ENCODE results near the gene LUC7L2. TPM values are rescaled to one million over a fixed set of nuclear protein-coding genes. Genes with fewer than 3 reads are reported as not detected.
"Not testable (repeated sequence)": the region's sequence is repeated elsewhere in the genome, so short reads cannot be mapped to it uniquely, and the experiment has no call there.

LUC7L2 gene
- total RNA-seq, 1 donor from 2014 or later: 74.6 TPM

- Histone ChIP-seq H3K36me3 (peaks cover 100% of the 10 kb centered on the region), H3K4me1 (no peaks in the 10 kb centered on the region), H3K27ac (no peak overlapping the region), H3K9me3 (no peaks in the 10 kb centered on the region), H3K27me3 (ENCODE audit: low read depth) (no peaks in the 10 kb centered on the region), H3K4me3 (no peak overlapping the region)
- no peak for ATAC-seq
- no peak for DNase-seq
- intact Hi-C loops (cut with DNase I): no loop called here
- no peak for TF ChIP-seq CTCF (IDR thresholded peaks at IDR 0.05)
These were observed 47.9 kb downstream of the LUC7L2 start for GRCh38 chr7:139407555-139407954.

- peaks cover 99% of the 10 kb centered on the region for H3K36me3 ChIP-seq
These were observed 55.2 kb downstream of the LUC7L2 start for GRCh38 chr7:139414743-139415402.

GRCh38 chr7:139416405-139416804, 56.7 kb downstream of the LUC7L2 start:
- H3K27ac ChIP-seq: no peak overlapping the region
- H3K36me3 ChIP-seq: peaks cover 98% of the 10 kb centered on the region
- H3K4me1 ChIP-seq: no peaks in the 10 kb centered on the region
- no peaks in the 10 kb centered on the region for H3K27me3 ChIP-seq (ENCODE audit: low read depth)
- ATAC-seq (no peak), DNase-seq (no peak)
- H3K4me3 ChIP-seq: no peak overlapping the region
- TF ChIP-seq CTCF (IDR thresholded peaks at IDR 0.05): no peak
- intact Hi-C loops (cut with DNase I): no loop called here
- H3K9me3 ChIP-seq: no peaks in the 10 kb centered on the region

More at GRCh38 chr7:139414743-139415402, 55.2 kb downstream of the LUC7L2 start:
- DNase-seq; H3K27me3 ChIP-seq (ENCODE audit: low read depth); intact Hi-C loops (cut with DNase I); H3K9me3 ChIP-seq; ATAC-seq; H3K4me3 ChIP-seq; H3K4me1 ChIP-seq; H3K27ac ChIP-seq: not testable (repeated sequence)

- peaks cover 98% of the 10 kb centered on the region for H3K36me3 ChIP-seq
- no peaks in the 10 kb centered on the region for H3K9me3 ChIP-seq
- H3K27me3 ChIP-seq (ENCODE audit: low read depth): no peaks in the 10 kb centered on the region
- TF ChIP-seq CTCF (IDR thresholded peaks at IDR 0.05): no peak
- intact Hi-C loops (cut with DNase I): no loop called here
- no peak overlapping the region for H3K27ac ChIP-seq
- ATAC-seq: no peak
- no peak for DNase-seq
- no peak overlapping the region for H3K4me3 ChIP-seq
- H3K4me1 ChIP-seq: no peaks in the 10 kb centered on the region
These were observed 57.8 kb downstream of the LUC7L2 start for GRCh38 chr7:139417478-139417877.

- Histone ChIP-seq H3K27me3 (ENCODE audit: low read depth) (no peaks in the 10 kb centered on the region), H3K4me1 (no peaks in the 10 kb centered on the region), H3K9me3 (no peaks in the 10 kb centered on the region), H3K27ac (no peak overlapping the region), H3K4me3 (no peak overlapping the region), H3K36me3 (peaks cover 83% of the 10 kb centered on the region)
- no peak for ATAC-seq
- intact Hi-C loops (cut with DNase I): no loop called here
- TF ChIP-seq CTCF (IDR thresholded peaks at IDR 0.05): no peak
- no peak for DNase-seq
These were observed 61.4 kb downstream of the LUC7L2 start for GRCh38 chr7:139421123-139421522.

- intact Hi-C loops (cut with DNase I): no loop called here
- ATAC-seq (no peak), DNase-seq (no peak)
- Histone ChIP-seq H3K27ac (no peak overlapping the region), H3K9me3 (no peaks in the 10 kb centered on the region), H3K4me3 (no peak overlapping the region), H3K4me1 (no peaks in the 10 kb centered on the region), H3K27me3 (ENCODE audit: low read depth) (no peaks in the 10 kb centered on the region), H3K36me3 (peaks cover 76% of the 10 kb centered on the region)
- TF ChIP-seq CTCF (IDR thresholded peaks at IDR 0.05): no peak
These were observed 62.4 kb downstream of the LUC7L2 start for GRCh38 chr7:139422126-139422525.

Measured in lower lobe of right lung (tissue), 2 donors.